Omental fat pad (tissue), 4 donors: Measurements from ENCODE around the gene MAN1C1. TPM values are rescaled to one million over a fixed set of nuclear protein-coding genes. Genes with fewer than 3 reads are reported as not detected.

ENCODE experiments used
- ATAC-seq: fragments of 150-250 bp; one replicate; pipeline ENCODE4 v1.9.1; 2016; ENCODE audit warnings: mild to moderate bottlenecking, moderate library complexity; ENCODE audit not compliant: low FRiP score
- DNase-seq: peaks from one replicate; pipeline ENCODE4 v3.0.0-alpha.2; 2019; ENCODE audit warnings: low spot score
- total RNA-seq, 4 donors: library from RNA; depleted of rRNA; stranded (reverse); fragments of >200 nt; gene quantifications; one replicate each; pipeline ENCODE4 v1.1.0, GENCODE V29; 2016
- TF ChIP-seq, protein P1 (sequence below), 3 donors: fragments of 450-650 bp; IDR thresholded peaks; one replicate each; pipeline ENCODE4 v1.5.1; 2016 to 2017; ENCODE audit warnings: antibody characterized with exemption in 3 of 3, mild to moderate bottlenecking in 3 of 3, moderate library complexity in 2 of 3

Gene MAN1C1
- total RNA-seq, 4 donors from 2014 or later, result 21.0 to 47.4 (median 24.4) TPM

DNA sequence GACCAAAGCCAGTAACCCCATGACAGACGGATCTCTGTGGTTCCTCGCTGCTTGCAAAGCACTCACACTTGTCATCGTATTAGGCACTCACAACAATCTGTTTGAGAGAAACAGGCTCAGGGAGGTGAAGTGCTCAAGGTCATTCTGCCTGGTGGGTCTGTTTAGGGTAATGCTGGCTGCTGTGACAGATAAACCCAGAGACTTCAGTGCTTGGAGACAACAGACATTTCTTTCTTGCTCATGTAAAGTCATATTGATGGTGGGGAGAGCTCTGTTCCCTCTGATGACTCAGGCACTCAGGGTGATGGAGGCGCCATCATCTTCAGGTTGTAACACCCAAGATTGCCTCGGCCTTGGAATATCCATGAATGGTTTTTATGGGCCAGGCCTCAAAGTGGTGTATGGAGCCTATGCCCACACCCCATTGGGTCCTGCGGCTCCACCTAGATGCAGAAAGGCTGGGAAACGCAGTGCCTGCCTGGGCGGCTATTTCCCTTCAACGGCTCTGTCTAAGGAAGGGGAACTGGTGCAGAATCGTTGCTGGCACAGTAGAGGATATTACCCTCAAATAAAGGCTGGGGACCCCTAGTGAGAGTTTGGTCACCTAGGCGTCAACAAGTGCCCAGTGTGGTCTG, 111.8 kb downstream of the MAN1C1 start:
- DNase-seq (no peak), ATAC-seq (peak; percentile 29)
- TF ChIP-seq, protein P1, sequence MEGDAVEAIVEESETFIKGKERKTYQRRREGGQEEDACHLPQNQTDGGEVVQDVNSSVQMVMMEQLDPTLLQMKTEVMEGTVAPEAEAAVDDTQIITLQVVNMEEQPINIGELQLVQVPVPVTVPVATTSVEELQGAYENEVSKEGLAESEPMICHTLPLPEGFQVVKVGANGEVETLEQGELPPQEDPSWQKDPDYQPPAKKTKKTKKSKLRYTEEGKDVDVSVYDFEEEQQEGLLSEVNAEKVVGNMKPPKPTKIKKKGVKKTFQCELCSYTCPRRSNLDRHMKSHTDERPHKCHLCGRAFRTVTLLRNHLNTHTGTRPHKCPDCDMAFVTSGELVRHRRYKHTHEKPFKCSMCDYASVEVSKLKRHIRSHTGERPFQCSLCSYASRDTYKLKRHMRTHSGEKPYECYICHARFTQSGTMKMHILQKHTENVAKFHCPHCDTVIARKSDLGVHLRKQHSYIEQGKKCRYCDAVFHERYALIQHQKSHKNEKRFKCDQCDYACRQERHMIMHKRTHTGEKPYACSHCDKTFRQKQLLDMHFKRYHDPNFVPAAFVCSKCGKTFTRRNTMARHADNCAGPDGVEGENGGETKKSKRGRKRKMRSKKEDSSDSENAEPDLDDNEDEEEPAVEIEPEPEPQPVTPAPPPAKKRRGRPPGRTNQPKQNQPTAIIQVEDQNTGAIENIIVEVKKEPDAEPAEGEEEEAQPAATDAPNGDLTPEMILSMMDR (IDR thresholded peaks at IDR 0.05), result no peak

DNA sequence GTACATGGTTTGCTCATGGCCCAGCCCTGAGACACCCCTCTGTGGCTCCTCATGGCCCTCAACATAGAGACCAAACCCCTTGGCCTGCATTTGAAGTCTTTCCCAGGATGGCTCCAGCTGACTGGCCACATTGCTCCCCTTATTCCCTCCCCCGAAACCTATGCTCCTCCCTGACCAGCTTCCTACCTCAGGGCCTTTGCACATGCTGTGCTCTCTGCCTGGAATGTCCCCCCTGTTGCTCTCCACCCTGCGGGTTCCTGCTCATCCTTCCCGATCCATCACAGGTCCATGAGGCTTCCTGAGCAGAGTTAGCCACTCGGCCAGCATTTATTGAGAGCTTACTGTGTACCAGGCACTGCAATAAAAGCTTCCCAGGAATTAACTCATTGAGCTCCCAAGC, 112.5 kb downstream of the MAN1C1 start:
- no peak for ATAC-seq
- TF ChIP-seq, protein P1 (IDR thresholded peaks at IDR 0.05), result no peak
- no peak for DNase-seq

DNA sequence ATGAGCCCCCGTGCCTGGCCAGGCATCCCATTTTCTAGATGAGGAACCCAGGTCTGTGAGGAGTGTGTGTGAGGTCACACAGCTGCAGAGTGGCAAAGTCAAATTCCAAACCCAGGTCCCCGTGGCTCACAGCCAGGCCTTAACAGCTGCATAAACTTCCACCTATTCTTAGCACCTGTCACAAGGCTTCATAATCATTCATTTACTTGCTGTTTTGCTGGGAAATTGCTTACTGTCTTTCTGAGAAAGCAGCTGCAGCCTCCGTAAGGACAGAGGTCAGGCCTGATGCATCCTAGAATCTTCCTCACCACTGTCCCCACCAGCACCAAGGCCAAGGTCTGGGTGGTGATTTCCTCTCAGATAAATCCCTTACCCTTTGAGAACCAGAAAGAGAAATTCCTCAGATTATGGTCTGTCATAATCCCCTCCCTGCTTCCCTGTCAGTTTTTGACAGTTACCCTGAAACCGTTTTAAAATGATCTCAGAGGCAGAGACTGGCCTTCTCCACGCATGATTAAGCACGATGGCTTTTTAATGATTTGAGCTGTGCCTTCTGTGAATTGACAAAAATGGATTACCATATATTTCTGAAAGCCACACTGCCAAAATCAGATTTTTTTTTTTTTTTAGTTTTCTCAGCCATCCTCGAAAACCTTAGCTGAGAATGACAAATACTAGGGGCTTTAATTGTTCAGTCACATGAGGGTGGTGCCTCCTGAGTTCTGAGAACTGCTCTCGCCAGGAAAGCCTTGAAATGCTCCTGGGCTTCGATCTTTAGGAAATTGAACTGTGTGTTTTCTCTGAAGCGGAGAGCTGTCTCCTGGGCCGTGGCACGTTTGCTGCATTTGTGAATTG, 113.4 kb downstream of the MAN1C1 start:
- DNase-seq, result no peak
- no peak for ATAC-seq

DNA sequence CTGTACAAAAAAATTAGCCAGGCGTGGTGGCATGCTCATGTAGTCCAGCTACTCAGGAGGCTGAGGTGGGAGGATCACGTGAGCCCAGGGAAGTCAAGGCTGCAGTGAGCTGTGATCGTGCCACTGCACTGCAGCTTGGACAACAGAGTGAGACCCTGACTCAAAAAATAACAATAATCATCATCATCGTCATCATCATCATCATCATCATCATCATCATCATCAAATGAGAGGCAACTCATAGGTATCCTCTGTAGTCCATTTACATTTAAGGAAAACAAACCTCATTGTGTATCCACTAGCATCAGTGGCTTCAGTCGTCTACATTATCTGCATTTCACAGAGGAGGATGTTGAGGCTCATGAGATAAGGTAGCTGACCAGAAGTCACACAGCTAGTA, 114.6 kb downstream of the MAN1C1 start:
- TF ChIP-seq, protein P1 (IDR thresholded peaks at IDR 0.05), result no peak
- ATAC-seq (no peak), DNase-seq (no peak)

More for the DNA sequence above, 113.4 kb downstream of the MAN1C1 start:
- TF ChIP-seq, protein P1 (IDR thresholded peaks at IDR 0.05), result no peak

DNA sequence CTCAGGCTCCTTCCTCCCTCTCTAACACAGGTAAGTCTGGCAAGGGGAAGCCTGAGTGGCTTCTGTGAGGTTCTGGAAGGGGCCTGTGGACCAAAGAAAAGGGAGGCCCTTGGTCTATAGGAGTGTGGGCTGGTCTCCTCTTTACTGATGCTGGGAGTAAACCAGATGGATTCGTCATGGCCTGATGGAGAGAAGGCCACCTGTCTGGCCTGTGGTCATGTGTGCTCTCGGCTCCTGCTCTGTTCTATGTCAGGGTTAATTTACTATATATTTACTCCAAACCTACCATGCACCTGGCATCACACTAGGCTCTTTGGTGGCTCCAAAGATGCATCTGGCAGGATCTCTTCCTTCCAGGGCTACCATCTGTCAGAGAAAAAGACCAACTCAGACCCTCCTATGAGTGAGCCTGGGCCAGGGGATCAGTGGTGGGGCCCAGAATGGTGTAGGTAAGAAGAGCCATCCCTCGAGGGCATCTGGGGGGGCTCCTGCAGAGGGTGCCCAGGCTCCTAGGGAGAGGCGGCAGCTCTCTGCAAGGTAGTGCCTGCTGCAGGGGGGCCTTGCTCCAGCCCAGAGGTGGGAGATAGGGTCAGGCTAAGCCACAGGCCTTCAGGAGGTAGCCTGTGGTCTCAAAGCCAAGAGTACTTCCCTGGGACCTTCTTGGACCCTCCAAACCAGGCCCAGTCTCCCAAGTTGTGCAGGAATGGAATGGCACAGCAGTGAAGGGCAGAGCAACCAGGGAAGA, 115.2 kb downstream of the MAN1C1 start:
- DNase-seq, result no peak
- ATAC-seq, result no peak
- TF ChIP-seq, protein P1 (IDR thresholded peaks at IDR 0.05), result no peak

DNA sequence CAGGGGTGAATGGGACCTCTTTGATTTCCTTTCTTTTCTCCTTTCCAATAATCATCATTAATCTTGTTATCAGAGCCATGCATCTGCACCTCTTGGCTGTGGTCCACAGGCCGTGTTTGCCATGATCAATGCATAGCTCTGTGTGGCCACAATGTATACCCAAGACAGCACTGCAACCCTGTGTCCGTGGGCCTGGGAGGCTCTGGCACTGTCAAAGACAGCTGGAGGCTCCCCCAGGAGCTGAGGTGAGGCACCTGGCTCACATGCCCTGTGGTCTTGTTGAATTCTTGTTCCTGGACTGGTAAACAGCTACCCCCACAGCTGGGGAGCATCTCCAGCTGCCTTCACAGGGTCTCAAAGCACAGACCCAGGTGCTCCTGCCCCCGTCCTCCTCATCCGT, 116.2 kb downstream of the MAN1C1 start:
- no peak for DNase-seq

More for the DNA sequence above, 116.2 kb downstream of the MAN1C1 start:
- TF ChIP-seq, protein P1 (IDR thresholded peaks at IDR 0.05), result no peak
- ATAC-seq, result no peak
